Hippocampal formation (tissue), 2 donors: Measurements from ENCODE around the gene SLC16A14.

Experiments used
- DNase-seq, 2 donors: peaks; one replicate each; lab custom pipeline; 2025; lab: John Stamatoyannopoulos, UW

Gene SLC16A14

DNA sequence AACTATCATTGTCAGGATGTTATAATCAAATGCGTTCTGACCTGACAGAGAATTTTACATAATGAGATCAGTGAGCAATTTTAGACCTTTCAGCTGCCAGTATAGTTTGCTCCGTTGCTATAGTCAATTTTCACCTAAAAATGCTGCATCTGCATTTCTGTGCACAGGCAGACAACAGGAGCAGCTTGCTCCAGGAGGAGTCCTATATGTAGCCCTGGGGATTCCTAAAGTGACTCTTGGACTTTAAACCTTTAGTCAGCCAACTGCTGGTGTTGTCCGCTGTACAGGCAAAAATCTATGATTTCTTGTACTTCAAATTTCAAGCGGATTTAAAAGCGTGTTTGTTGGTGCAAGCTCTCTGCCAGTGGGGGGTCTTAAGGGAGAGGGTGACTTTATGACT is 25.7 kb downstream of the SLC16A14 start:
- no peak for DNase-seq

DNA sequence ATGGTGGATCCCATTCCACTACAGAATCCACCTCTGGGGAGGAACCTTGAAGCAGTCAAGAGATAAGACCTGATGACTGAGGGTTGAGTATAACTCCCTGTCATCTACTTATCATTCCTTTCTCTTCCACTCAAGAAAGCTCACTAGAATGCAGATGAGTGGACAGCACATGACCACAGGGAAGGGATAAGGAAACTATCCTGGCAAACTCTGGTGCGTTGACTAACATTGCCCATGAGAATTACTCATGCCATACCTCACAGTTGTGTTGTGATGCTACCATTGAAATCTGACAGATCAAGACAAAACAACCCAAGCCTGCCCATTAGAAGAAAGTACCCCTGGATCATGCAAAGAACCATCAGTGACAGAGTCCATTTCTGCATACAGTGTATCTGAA is 26.5 kb downstream of the SLC16A14 start:
- DNase-seq = no peak

DNA sequence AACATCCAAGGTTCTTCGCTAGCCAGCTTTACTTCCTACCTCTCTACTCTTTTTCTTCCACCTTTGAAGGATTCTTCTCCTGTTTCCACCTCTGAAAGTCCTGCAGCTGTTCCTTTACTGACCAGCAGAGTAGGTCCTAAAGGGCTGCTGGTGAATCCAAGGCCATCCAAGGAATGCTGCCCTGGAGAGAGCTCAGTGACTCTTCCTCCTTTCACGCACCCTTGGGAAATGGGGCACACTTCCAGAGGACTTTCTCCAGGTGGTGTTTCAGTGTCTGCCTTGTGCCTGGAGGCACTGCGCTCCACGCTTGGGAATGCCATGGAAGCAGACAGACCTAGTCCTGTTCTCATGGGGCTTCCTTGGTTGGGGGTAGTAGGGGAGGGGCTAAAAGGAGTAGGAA is 45.4 kb downstream of the SLC16A14 start:
- DNase-seq = no peak

DNA sequence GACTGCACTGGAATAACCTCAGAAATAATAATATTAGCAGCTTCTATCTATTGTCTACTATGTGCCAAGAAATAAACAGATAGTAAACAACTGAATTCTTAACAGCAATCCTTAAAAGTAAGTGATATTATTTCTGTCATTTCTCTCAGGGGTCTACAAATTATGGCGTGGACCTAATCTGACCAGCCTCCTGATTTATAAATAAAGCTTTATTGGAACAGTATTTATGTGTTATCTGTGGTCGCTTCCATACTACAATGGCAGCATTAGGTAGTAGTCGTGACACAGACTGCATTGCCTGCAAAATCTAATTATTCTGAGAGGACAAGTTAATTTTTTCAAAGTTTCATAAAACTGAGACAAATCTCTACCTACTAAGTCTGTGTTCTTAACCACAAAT is 49.0 kb downstream of the SLC16A14 start:
- no peak for DNase-seq

DNA sequence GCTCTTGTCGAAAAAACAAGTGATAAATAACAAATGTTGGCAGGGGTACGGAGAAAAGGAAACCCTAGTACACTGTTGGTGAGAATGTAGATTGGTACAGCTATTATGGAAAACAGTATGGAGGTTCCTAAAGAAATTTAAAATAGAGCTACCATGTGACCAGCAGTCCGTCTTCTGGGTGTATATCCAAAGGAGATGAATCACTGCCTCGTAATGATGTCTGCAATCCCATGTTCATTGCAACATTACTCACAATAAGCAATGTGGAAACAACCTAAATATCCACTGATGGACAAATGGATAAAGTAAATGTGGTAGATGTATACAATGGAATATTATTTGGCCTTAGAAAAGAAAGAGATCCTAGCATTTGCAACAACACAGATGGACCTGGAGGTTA is 50.6 kb downstream of the SLC16A14 start:
- no peak for DNase-seq

DNA sequence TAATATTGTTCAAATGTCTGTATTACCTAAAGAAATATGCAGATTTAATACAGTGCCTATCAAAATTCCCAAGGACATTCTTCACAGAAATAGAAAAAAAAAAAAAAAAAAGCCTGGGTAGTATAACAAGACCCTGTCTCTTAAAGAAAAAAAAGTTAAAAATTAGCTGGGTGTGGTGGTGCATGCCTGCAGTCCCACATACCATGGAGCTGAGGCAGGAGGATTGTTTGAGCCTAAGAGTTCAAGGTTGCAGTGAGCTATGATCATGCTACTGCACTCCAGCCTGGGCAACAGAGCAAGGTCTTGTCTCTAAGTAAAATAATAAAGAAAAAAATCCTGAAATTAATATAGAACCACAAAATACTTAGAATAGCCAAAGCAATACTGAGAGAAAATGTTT is 51.9 kb downstream of the SLC16A14 start:
- DNase-seq = no peak

DNA sequence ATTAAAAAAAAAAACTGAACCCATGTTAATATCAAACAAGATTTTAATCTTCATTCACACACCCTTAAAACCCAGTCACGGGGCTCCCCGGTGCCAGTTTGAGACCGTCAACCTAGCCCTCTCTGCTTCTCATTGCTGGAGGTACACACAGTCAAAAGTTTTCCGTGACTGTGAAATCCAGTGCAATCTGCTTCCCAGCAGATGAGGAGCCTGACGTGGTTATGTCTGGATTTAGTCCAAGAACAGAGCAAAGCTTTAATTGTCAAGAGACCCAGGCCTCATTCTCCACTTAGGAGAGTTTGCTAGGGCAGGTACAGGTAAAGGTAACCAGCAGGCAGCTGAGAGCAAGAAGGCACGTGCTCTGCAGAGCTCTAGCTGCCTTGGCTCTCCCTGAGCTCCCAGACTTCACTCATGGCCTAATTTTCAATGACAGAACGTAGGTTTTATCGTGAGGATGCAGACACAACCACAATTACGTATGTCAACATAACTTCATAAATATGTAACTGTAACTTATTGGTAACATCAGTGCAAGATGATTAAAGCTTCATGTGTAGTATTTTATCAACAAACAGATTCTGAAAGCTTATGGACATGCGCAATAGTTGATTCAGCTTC is 56.3 kb downstream of the SLC16A14 start:
- DNase-seq = no peak

DNA sequence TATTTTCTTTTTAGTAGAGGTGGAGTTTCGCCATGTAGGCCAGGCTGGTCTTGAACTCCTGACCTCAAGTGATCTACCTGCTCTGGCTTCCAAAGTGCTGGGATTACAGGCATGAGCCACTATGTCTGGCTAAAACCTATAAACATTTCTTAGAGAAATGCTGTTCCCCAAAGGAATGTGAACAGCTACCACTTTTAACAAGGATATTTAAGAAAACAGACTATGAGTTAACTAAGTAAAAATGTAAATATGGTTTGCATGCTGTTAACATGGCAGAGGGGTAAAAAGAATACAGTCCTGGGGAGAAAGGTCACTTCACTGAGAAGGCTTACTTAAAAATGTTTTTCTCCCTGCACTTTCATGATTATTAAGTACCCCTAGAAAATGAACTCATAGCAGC is 57.1 kb downstream of the SLC16A14 start:
- DNase-seq = no peak

DNA sequence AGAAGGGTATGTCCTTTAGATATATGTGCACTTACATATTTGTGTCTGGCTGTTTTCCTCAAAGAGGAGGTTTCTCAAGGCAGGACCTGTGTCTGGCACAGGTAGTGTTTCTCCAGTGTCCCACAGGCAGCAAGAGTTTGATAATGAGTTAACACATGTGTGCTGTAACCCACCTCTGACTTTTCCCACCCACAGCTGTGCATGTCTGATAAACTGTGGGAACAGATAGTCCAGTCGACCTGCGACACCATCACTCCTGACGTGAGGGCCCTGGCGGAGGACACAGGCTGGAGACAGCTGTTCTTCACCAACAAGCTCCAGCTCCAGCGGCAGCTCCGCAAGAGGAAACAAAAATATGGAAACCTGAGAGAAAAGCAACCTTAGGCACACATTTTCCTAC is 58.2 kb downstream of the SLC16A14 start:
- DNase-seq = no peak

DNA sequence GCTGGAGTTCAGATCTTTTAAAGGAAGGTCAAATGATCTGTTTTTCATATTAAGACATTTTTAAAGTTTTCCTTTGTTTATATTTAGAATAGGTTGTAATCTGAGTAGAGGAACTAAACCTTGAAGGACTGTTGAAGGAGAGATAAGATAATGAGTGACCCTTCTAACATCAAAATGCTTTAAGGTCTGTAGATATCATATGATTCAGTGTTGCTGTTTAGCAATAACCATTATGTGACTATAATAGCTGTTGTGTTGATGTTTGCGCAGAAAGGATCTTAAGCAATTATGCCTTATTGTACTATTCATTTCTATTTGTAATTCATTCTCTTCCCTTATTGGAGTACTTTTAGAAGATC is 60.0 kb downstream of the SLC16A14 start:
- DNase-seq = no peak

DNA sequence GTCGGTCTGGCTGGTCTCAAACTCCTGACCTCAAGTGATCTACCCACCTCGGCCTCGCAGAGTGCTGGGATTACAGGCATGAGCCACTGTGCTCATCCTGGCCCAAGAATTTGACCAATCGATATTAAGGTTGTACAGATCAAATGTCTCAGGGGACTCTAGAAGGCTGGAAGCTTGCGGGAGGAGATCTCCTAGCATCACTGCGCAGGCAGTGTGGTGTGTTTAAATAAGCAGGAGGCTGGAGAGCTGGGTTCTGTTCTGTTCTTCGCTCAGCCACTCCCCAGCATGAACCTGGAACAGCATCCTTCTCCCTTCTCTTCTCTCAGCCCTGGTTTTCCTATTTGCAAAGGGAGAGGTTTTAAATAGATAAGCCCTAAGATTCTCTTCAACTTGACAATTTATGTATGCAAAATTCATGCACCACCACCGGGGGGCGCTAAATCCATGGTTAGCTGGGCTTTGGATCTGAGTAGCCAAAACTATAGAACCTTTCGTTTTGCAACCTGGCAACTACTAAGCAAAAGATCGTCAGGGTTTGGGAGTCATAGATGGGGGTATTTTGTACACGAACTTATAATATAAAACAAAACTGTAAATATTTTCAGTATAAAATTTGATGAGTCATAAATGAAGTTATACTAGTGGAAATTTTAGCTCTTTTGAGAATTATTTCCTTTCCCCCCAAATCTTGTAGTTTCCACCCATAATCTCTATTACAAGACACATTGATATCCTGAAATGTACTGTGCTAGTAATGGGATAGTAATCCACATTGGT is 60.6 kb downstream of the SLC16A14 start:
- peak; percentile 24 to 43 for DNase-seq

DNA sequence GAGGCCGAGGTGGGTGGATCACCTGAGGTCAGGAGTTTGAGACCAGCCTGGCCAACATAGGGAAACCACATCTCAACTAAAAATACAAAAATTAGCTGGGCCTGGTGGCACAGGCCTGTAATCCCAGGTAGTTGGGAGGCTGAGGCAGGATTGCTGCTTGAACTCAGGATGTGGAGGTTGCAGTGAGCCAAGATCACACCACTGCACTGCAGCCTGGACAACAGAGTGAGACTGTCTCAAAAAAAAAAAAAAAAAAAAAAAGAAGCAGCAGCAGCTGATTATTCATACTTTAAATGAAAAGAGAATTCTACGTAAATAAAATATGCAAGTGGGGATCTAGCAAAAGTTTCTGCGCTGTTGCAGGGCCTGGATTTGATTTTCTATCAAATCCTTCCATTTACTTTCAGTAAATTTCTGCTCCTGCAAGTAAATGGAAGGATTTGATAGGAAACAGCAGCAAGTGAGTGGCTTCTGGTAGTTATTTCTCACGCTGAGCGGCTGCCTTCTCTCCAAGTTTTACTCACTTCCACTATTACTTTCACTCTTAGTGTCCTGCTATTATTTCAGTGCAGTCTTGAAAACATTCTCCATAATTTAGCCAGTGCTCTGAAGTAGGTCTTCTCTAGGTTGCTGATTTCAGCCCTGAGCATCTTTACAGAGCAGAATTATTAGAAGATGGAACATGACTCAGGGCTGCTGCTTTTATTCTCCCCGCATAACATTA is 68.4 kb downstream of the SLC16A14 start:
- no peak for DNase-seq

DNA sequence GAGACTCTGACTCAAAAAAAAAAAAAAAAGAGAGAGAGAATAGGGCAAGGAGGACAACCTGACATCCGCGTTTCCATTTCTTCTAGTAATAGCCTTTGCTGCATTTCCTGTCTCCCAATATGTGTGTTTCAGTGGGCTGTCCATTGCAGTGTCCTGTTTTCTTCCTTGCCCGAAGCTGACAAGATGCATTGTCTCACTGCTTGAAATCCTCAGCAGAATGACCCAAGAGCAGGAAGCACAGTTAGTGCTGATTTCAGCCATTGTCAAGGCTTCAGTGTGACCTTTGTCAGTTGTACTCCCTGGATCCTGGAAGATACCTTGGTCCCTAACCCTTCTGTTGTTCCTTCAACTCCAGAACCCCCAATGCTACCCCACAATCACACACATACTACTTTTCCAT is 71.2 kb downstream of the SLC16A14 start:
- DNase-seq = no peak

DNA sequence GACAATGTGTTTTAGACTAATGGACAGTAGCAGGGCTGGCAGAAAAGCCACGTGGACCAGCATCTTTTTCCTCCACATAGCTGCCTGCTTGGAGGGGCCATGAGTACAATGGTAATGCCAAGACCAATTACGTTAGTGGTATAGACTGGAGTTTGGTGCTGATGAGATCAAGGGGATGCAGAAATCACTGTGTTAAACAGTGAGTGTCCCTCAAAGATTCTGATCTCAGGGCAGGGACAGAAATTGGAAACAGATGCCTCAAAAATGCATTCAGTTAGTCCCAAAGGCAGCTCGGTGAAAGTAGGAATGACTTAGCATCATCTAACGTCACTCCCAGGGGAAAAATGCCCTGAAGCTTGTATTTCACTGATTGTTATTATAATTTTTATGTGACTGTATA is 72.4 kb downstream of the SLC16A14 start:
- DNase-seq = no peak

DNA sequence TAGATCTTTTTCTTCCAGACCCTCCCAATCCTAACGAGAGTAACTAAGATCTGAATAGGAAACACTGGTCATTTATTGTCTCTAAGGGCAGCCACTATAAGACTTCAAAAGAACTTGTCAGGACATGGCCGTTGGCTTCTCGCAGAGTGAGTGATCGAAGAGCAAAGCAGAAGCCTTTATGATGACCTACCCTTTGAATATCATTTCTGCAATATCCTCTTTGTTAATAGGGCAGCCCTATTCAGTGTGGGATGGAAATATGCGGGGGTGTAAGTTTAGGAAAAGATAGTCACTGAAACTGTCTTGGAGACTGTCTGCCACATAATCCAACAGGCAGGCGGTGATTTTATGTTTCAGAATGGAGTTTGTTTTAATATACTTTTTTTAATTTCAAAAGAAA is 75.5 kb downstream of the SLC16A14 start:
- no peak for DNase-seq
